HTERT RPE-1 (cell line): ENCODE data around the gene SH2D4B.

Experiments
- in situ Hi-C: fragments of 300-500 bp; cut with MboI; formaldehyde crosslinking; loops from 4 replicates; pipeline ENCODE4 v1.14.3; 2020; ENCODE audit warnings: low sequenced_read_pairs

SH2D4B gene

DNA sequence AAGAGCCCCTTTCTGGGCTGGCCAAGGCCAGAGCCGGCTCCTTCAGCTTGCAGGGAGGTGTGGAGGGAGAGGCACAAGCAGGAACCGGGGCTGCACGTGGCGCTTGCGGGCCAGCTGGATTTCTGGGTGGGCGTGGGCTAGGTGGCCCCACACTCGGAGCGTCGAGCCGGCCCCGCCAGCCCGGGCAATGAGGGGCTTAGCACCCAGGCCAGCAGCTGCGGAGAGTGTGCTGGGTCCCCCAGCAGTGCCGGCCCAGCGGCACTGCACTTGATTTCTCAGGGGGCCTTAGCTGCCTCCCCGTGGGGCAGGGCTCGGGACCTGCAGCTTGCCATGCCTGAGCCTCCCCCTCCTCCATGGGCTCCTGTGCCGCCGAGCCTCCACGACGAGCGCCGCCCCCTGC lies 48.1 kb downstream of the SH2D4B start:
- in situ Hi-C loops: no loop called here

- in situ Hi-C loops: no loop called here
Measured at GRCh38 chr10:80588546-80588945, 50.8 kb downstream of the SH2D4B start.

- in situ Hi-C loops: no loop called here
Measured at GRCh38 chr10:80589726-80590373, 52.1 kb downstream of the SH2D4B start.

DNA sequence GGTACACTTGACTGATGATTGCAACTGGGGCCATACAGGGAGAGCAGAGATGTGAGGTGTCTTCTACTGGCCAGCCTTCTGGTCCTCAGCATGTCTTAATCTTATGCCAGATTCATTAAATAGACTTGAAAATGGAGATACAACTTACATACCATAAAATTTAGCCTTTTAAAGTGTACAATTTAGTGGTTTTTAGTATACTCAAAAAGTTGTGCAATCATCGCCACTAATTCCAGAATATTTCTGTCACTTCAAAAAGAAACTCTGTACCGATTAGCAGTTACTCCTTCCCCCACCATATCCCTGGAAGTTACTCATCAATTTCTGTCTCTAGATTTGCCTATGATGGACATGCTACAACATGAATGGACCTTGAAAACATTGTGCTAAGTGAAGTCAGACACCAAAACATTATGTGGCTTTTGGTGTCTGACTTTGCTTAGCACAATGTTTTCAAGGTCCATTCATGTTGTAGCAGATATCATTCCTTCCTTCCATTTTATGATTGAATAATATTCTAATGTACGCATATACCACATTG lies 53.0 kb downstream of the SH2D4B start:
- in situ Hi-C loops: no loop called here

- in situ Hi-C loops: no loop called here
Measured at GRCh38 chr10:80596391-80597257, 58.9 kb downstream of the SH2D4B start.

- in situ Hi-C loops: no loop called here
Measured at GRCh38 chr10:80598084-80598798, 60.5 kb downstream of the SH2D4B start.

GRCh38 chr10:80598951-80599350 lies 61.2 kb downstream of the SH2D4B start:
- in situ Hi-C loops: no loop called here

DNA sequence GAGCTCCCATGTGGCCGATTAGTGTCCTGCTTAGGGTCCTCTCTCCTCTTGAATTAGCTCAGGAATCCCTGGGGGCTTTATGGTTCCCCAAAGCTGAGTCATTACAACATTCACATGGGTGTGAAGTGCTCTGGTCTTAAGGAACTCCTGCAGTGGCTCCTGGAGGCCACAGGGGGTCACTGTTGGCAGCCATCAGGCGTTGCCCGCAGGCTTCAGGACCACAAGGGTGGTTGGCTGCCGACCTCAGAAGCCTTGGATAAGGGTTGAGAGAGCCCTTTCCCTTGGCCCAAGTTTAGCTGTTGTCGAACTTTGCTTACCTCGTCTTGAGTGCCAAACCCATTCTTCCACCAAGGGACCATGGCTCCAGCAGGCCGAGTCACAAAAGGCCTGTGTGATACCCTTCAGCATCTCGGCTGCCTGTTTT lies 61.7 kb downstream of the SH2D4B start:
- in situ Hi-C loops: no loop called here

DNA sequence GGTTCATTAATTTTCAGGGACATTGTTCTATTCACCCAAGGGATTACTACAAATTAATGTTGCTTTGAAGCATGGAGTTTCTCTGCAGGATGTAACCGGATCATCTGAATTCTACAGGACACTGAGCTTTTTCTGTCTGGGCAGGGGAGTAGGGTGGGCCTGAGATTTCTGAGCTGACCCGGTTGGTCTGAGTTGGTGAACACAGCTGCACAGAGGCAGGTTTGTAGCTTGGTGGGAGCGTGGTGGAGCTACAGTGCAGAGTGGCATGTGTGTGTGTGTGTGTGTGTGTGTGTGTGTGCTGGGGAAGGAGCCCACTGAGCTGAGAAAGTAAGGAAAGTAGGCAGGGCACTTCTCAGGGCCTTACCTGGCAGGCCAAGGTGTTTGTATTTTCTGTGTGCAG lies 62.6 kb downstream of the SH2D4B start:
- in situ Hi-C loops: no loop called here

DNA sequence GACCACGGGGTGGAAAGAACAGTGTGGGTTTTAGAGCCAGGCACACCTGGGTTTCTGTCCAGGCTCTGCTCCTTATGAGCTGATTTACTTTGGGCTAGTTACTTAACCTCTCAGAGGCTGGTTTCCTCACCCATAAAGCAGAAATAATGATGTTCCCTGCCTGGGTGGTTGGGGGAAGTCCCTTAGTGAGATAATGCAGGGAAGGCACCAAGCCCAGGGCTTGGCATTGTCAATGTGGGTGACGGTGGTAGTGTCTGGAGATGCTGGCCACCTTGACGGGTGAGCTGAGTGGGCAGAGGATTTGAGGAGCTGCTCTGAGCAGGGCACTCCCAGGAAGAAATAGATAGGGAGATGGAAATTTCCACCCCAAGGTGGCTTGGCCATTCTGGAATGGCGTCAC lies 65.2 kb downstream of the SH2D4B start:
- in situ Hi-C loops: no loop called here

DNA sequence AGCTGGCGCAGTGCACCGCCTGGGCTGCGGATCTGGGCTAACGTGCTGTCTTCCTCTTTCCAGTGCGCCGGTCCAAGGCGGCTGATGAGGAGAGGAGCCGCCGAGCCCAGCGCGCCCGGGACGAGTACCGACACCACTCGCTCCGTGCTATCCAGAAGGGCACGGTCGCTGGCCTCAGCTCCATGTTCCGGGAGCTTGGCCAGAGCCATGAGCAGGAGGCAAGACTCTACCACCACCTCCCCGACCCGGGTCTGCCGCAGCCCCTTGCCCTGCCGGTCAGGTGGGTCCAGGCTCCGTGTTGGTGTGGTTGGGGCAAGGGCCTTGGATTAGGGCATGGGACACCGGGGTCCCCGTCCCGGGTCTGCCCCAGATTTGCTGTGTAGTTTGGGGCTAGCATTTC lies 65.8 kb downstream of the SH2D4B start:
- in situ Hi-C loops: no loop called here

- in situ Hi-C loops: no loop called here
Measured at GRCh38 chr10:80608706-80609105, 71.0 kb downstream of the SH2D4B start.

DNA sequence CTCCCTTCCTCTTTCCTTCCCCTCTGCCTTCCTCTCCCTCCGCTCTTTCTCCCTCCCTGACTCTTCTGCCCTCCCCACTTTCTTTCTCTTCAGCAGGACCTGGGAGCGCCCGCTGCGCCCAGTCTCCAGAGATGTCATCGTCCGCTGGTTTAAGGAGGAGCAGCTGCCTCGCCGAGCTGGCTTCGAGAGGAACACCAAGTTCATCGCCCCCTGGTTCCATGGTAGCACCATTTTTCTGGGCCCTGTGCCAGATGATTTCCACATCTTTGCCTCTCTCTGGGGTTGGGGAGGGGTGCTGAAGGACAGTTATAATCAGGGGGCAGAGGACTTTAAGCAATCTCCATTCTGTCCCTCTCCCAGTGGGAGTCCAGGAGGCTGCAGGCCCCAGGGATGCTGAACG lies 71.6 kb downstream of the SH2D4B start:
- in situ Hi-C loops: no loop called here

GRCh38 chr10:80611481-80612185 lies 73.9 kb downstream of the SH2D4B start:
- in situ Hi-C loops: no loop called here

DNA sequence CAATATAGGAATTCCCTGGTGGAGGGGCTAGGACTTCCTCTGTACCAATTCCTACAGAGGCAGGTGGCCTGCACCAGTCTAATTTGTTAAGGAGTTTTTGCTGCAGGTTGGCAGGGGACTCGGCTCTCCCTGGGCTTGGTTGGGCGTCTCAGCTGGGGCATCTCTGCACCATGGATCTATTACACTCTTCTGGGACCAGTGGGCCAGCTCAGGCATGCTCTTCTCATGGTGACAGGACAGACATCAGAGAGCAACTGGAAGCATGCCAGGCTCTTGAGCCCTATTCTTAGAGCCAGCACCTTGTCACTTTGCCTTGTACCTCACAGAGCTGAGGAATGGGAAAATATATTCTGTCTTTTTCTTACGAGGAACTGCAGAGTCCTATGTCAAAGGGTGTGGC lies 74.6 kb downstream of the SH2D4B start:
- in situ Hi-C loops: no loop called here

- in situ Hi-C loops: no loop called here
Measured at GRCh38 chr10:80613466-80614170, 75.9 kb downstream of the SH2D4B start.

GRCh38 chr10:80614576-80615416 lies 77.1 kb downstream of the SH2D4B start:
- in situ Hi-C loops: no loop called here

DNA sequence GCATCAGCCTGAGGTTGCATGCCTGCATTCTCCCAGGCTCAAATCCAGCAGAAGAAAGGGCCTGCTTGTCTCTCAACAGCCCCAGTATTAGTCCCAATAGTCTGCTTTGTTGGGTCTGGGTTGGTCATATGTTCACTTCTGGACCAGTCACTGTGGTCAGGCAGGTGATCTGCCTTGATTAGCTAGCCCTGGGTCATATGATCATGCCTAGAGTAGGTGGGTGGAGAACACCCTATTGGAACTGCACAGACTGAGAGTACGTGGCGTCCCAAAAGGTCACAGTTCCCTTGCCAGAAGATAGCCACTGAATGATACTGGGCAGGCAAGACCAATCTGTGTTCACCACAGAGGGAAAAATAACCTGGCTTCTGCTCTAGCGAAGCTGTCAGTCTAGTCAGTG lies 80.1 kb downstream of the SH2D4B start:
- in situ Hi-C loops: no loop called here

GRCh38 chr10:80619036-80619435 lies 81.3 kb downstream of the SH2D4B start:
- in situ Hi-C loops: no loop called here
